MCF 10A (cell line): ENCODE data around the gene PHLPP1. TPM values are rescaled to one million over a fixed set of nuclear protein-coding genes. Genes with fewer than 3 reads are reported as not detected.

Experiments used
- Bru-seq: library from RNA; stranded (reverse); fragments of 400-500 nt; gene quantifications from one replicate; lab custom pipeline; 2021; lab: Mats Ljungman, UMichigan
- BruChase-seq, 2 experiments: library from RNA; stranded (reverse); fragments of 400-500 nt; gene quantifications; one replicate each; lab custom pipeline; 2021; lab: Mats Ljungman, UMichigan
- BruUV-seq: library from RNA; stranded (reverse); fragments of 400-500 nt; replicated peaks from 2 replicates; lab custom pipeline; 2021; lab: Mats Ljungman, UMichigan
- CTCF ChIA-PET: fragments of 300-600 bp; sonication (Branson Sonifier 250); formaldehyde crosslinking; extraction: SDS; loops from one replicate; lab custom pipeline; 2021; ENCODE audit warnings: antibody characterized with exemption, inconsistent platforms; lab: Yijun Ruan, JAX
- POLR2A ChIA-PET: fragments of 300-600, 350-650 bp; sonication (Branson Sonifier 250); formaldehyde crosslinking; extraction: SDS; loops from one replicate; lab custom pipeline; 2020; ENCODE audit warnings: antibody characterized with exemption, inconsistent platforms; lab: Yijun Ruan, JAX
- DNase-seq: peaks from one replicate; pipeline ENCODE4 v3.0.0-alpha.2; 2018; ENCODE audit not compliant: unreplicated experiment
- H3K27ac Mint-ChIP-seq: one replicate; pipeline ENCODE4 v1.8.0; 2022; ENCODE audit warnings: mild to moderate bottlenecking, low read depth, mixed read lengths; ENCODE audit not compliant: unreplicated experiment
- H3K27me3 Mint-ChIP-seq: one replicate; pipeline ENCODE4 v1.8.0; 2022; ENCODE audit warnings: mixed read lengths; ENCODE audit not compliant: insufficient read depth, unreplicated experiment
- H3K36me3 Mint-ChIP-seq: one replicate; pipeline ENCODE4 v1.8.0; 2022; ENCODE audit warnings: mild to moderate bottlenecking, moderate library complexity, mixed read lengths; ENCODE audit not compliant: insufficient read depth, unreplicated experiment
- H3K4me1 Mint-ChIP-seq: one replicate; pipeline ENCODE4 v1.8.0; 2022; ENCODE audit warnings: mixed read lengths; ENCODE audit not compliant: insufficient read depth, unreplicated experiment
- H3K4me3 Mint-ChIP-seq: one replicate; pipeline ENCODE4 v1.8.0; 2022; ENCODE audit warnings: mild to moderate bottlenecking, moderate library complexity, mixed read lengths; ENCODE audit not compliant: unreplicated experiment
- H3K9me3 Mint-ChIP-seq: one replicate; pipeline ENCODE4 v1.8.0; 2022; ENCODE audit warnings: mixed read lengths; ENCODE audit not compliant: unreplicated experiment
- CTCF ChIP-seq: fragments of 200-600 bp; IDR thresholded peaks from one replicate; pipeline ENCODE4 v1.8.0; 2022; ENCODE audit warnings: antibody characterized with exemption, mild to moderate bottlenecking; ENCODE audit not compliant: unreplicated experiment
- intact Hi-C: fragments of 100-400 bp; cut with micrococcal nuclease; formaldehyde crosslinking; loops from 2 replicates; pipeline ENCODE4 v1.14.1; 2022
- long read RNA-seq: library from polyadenylated mRNA; stranded (forward); transcript quantifications from one replicate; pipeline ENCODE4 v2.0.0, GENCODE V29; 2022
- total RNA-seq: library from RNA; stranded (reverse); gene quantifications from 2 replicates; pipeline ENCODE4 v1.2.3, GENCODE V29; 2022

PHLPP1 gene
- 12.4 and 13.1 TPM in 2 replicates for total RNA-seq
- percentile 71 among the genes with signal in this experiment for Bru-seq, nascent RNA
- percentile 46 among the genes with signal in this experiment for BruChase-seq, experiment 1, labeled RNA remaining after a 6-hour chase
- percentile 53 among the genes with signal in this experiment for BruChase-seq, experiment 2, labeled RNA remaining after a 2-hour chase
- long read RNA-seq, full-length matches to known transcripts: 13 of 25 reads
- long read RNA-seq, partial matches to known transcripts: 3 of 25 reads
- long read RNA-seq, other reads (novel, unspliced or antisense): 9 of 25 reads

- no peaks in the 10 kb centered on the region for H3K27me3 Mint-ChIP-seq
- H3K4me3 Mint-ChIP-seq: peak within 1 kb of the TSS; percentile 76
- ChIA-PET CTCF (interaction anchor here (0.6 to 4.4 kb wide), 23 partner anchors 13 to 791 kb away, joined by 3 to 31 read pairs (median 4); no protein-coding TSS in a partner anchor), POLR2A (interaction anchor here (0.5 to 10.0 kb wide), 33 partner anchors 9 to 766 kb away, joined by 3 to 316 read pairs (median 4); partner anchors contain the start of genes PIGN, RELCH and ZCCHC2)
- no peaks in the 10 kb centered on the region for H3K9me3 Mint-ChIP-seq
- peak within 1 kb of the TSS; percentile 98 for H3K27ac Mint-ChIP-seq
- intact Hi-C loops: loop anchor here (1.0 to 5.0 kb wide), 4 partner anchors 131 to 722 kb away; no protein-coding TSS in a partner anchor
- DNase-seq: no peak
- BruUV-seq: no TSS peak
- peaks cover 23% of the 10 kb centered on the region for H3K4me1 Mint-ChIP-seq
- H3K36me3 Mint-ChIP-seq: no peaks in the 10 kb centered on the region
- no peak for TF ChIP-seq CTCF
These were observed at the start of gene PHLPP1 for GRCh38 chr18:62715436-62715758. PHLPP1 (plus strand) TSS chr18:62715541; CDS start chr18:62715684, 143 bp downstream.

- Mint-ChIP-seq H3K27ac (no peak overlapping the region), H3K4me1 (peaks cover 9% of the 10 kb centered on the region), H3K4me3 (no peak overlapping the region), H3K27me3 (no peaks in the 10 kb centered on the region), H3K9me3 (peaks cover 7% of the 10 kb centered on the region), H3K36me3 (no peaks in the 10 kb centered on the region)
- intact Hi-C loops: no loop called here
- CTCF ChIA-PET: no interaction called here
- no peak for TF ChIP-seq CTCF
- no peak for DNase-seq
- POLR2A ChIA-PET: no interaction called here
- no TSS peak for BruUV-seq
These were observed 46.1 kb upstream of the PHLPP1 start for GRCh38 chr18:62669225-62669624.

- no peak overlapping the region for H3K4me3 Mint-ChIP-seq
- no TSS peak for BruUV-seq
- no peak overlapping the region for H3K27ac Mint-ChIP-seq
- H3K9me3 Mint-ChIP-seq: peaks cover 7% of the 10 kb centered on the region
- DNase-seq: no peak
- CTCF ChIA-PET: interaction anchor here (0.6 kb wide), 1 partner anchor 40 kb away, joined by 5 read pairs; no protein-coding TSS in a partner anchor
- no peaks in the 10 kb centered on the region for H3K36me3 Mint-ChIP-seq
- POLR2A ChIA-PET: no interaction called here
- no peaks in the 10 kb centered on the region for H3K27me3 Mint-ChIP-seq
- TF ChIP-seq CTCF: no peak
- peaks cover 8% of the 10 kb centered on the region for H3K4me1 Mint-ChIP-seq
- intact Hi-C loops: no loop called here
These were observed 44.8 kb upstream of the PHLPP1 start for GRCh38 chr18:62670573-62670972.

- Mint-ChIP-seq H3K4me3 (no peak overlapping the region), H3K27ac (no peak overlapping the region), H3K27me3 (no peaks in the 10 kb centered on the region), H3K9me3 (peaks cover 7% of the 10 kb centered on the region), H3K36me3 (no peaks in the 10 kb centered on the region), H3K4me1 (peaks cover 8% of the 10 kb centered on the region)
- POLR2A ChIA-PET: interaction anchor here (1.2 kb wide), 1 partner anchor 13 kb away, joined by 3 read pairs; no protein-coding TSS in a partner anchor
- intact Hi-C loops: no loop called here
- BruUV-seq: no TSS peak
- no peak for TF ChIP-seq CTCF
- CTCF ChIA-PET: no interaction called here
- no peak for DNase-seq
These were observed 42.7 kb upstream of the PHLPP1 start for GRCh38 chr18:62672600-62672999.
